H1 (cell line): ENCODE measurements around the gene ZSWIM4. TPM values are rescaled to one million over a fixed set of nuclear protein-coding genes. Genes with fewer than 3 reads are reported as not detected.
A peak's percentile ranks its signal among the peaks of the same experiment; 100 is the strongest.

Source experiments
- CTCF ChIA-PET: fragments of 300-600 bp; sonication (Branson Sonifier 250); formaldehyde crosslinking; loops from one replicate; lab custom pipeline; 2021; ENCODE audit not compliant: partially characterized antibody; lab: Charles Lee
- POLR2A ChIA-PET: fragments of 300-600 bp; sonication (Branson Sonifier 250); formaldehyde crosslinking; loops from one replicate; lab custom pipeline; 2021; ENCODE audit warnings: inconsistent platforms; ENCODE audit not compliant: partially characterized antibody; lab: Charles Lee
- DNase-seq, 2 experiments: peaks; one replicate each; pipeline versions ENCODE4 v3.0.0 to v3.0.0-alpha.2; 2010 to 2022; ENCODE audit warnings: low spot score in 2 of 2, low read depth in 1 of 2, mixed read lengths in 1 of 2
- FAIRE-seq: peaks from 2 replicates; lab custom pipeline; 2011; peaks lifted over from hg19 to GRCh38; lab: Jason Lieb, UNC
- H2AFZ ChIP-seq: 2 replicates; pipeline ENCODE4 v1.8.1; 2012; ENCODE audit warnings: low read length, inconsistent platforms
- H2AK5ac ChIP-seq: 2 replicates; pipeline ENCODE4 v1.6.1; 2013; ENCODE audit warnings: low read depth, low read length
- H2BK120ac ChIP-seq: replicated peaks from 2 replicates; pipeline ENCODE3; 2013; ENCODE audit warnings: low read depth, low read length, inconsistent platforms
- H2BK12ac ChIP-seq: 2 replicates; pipeline ENCODE4 v1.6.1; 2013; ENCODE audit warnings: low read depth, low read length
- H2BK15ac ChIP-seq: 2 replicates; pipeline ENCODE4 v1.6.1; 2013; ENCODE audit warnings: low read length
- H2BK20ac ChIP-seq: 2 replicates; pipeline ENCODE4 v1.6.1; 2013; ENCODE audit warnings: low read length
- H2BK5ac ChIP-seq: 2 replicates; pipeline ENCODE4 v1.6.1; 2013; ENCODE audit warnings: low read depth, low read length
- H3K14ac ChIP-seq: 2 replicates; pipeline ENCODE4 v1.6.1; 2013; ENCODE audit warnings: inconsistent platforms; ENCODE audit not compliant: insufficient read length
- H3K18ac ChIP-seq: 2 replicates; pipeline ENCODE4 v1.6.1; 2013; ENCODE audit warnings: low read length; ENCODE audit errors: extremely low read depth
- H3K23ac ChIP-seq: 2 replicates; pipeline ENCODE4 v1.6.1; 2013; ENCODE audit warnings: inconsistent platforms; ENCODE audit not compliant: insufficient read length
- H3K23me2 ChIP-seq: 2 replicates; pipeline ENCODE4 v1.6.1; 2013; ENCODE audit warnings: low read depth, low read length
- H3K27ac ChIP-seq: 2 replicates; pipeline ENCODE4 v1.6.1; 2011; ENCODE audit warnings: low read depth, low read length, inconsistent platforms
- H3K27me3 ChIP-seq, 4 experiments: replicated peaks in 1 of 4; 1 replicate in 1 of 4; 2 replicates in 3 of 4; pipeline versions ENCODE4 v1.6.1 to v1.8.1; 2011 to 2013; ENCODE audit warnings: low read length in 3 of 4, mild to moderate bottlenecking in 3 of 4, inconsistent platforms in 2 of 4, mixed read lengths in 2 of 4, moderate library complexity in 1 of 4; ENCODE audit not compliant: control insufficient read depth in 3 of 4, insufficient read depth in 3 of 4; ENCODE audit errors: extremely low read depth in 1 of 4
- H3K36me3 ChIP-seq, 4 experiments: 2 replicates each; pipeline versions ENCODE4 v1.6.1 to v1.8.1; 2011 to 2013; ENCODE audit warnings: mild to moderate bottlenecking in 4 of 4, low read length in 3 of 4, moderate library complexity in 2 of 4, control low read depth in 1 of 4, inconsistent platforms in 1 of 4; ENCODE audit not compliant: insufficient read depth in 4 of 4, control insufficient read depth in 2 of 4
- H3K4ac ChIP-seq: replicated peaks from 2 replicates; pipeline ENCODE3; 2013; ENCODE audit warnings: low read length, low read depth, mixed read lengths, inconsistent platforms; ENCODE audit not compliant: insufficient read length
- H3K4me1 ChIP-seq, 4 experiments: replicated peaks in 1 of 4; 1 replicate in 1 of 4; 2 replicates in 3 of 4; pipeline versions ENCODE4 v1.6.1 to v1.8.1; 2011 to 2013; ENCODE audit warnings: low read length in 3 of 4, inconsistent platforms in 2 of 4, mixed read lengths in 1 of 4; ENCODE audit not compliant: insufficient read depth in 4 of 4, control insufficient read depth in 3 of 4
- H3K4me2 ChIP-seq, 2 experiments: 2 replicates each; pipeline versions ENCODE4 v1.6.1 to v1.8.1; 2011 to 2013; ENCODE audit warnings: low read depth in 2 of 2, low read length in 2 of 2, control low read depth in 1 of 2, inconsistent platforms in 1 of 2, mild to moderate bottlenecking in 1 of 2; ENCODE audit not compliant: insufficient read depth in 1 of 2
- H3K4me3 ChIP-seq, 4 experiments: fragments of 200-600, 300-600 bp in 1 of 4; sonication (generic), shearing (Covaris generic), sonication (Bioruptor Twin) in 1 of 4; 2 replicates each; pipeline versions ENCODE4 v1.5.1 to v1.8.1; 2011 to 2016; ENCODE audit warnings: low read length in 4 of 4, low read depth in 3 of 4, control low read depth in 2 of 4, inconsistent platforms in 2 of 4, mild to moderate bottlenecking in 2 of 4, mixed read lengths in 1 of 4, moderate library complexity in 1 of 4; ENCODE audit not compliant: insufficient read depth in 2 of 4; ENCODE audit errors: extremely low read depth in 1 of 4
- H3K56ac ChIP-seq: replicated peaks from 2 replicates; pipeline ENCODE3; 2013; ENCODE audit warnings: low read depth, mild to moderate bottlenecking, mixed read lengths, low read length, inconsistent platforms; ENCODE audit not compliant: insufficient read length
- H3K79me1 ChIP-seq: 2 replicates; pipeline ENCODE4 v1.6.1; 2013; ENCODE audit warnings: low read depth, low read length, control low read depth
- H3K79me2 ChIP-seq, 2 experiments: 2 replicates each; pipeline versions ENCODE4 v1.6.1 to v1.8.1; 2012 to 2013; ENCODE audit warnings: low read length in 2 of 2, mild to moderate bottlenecking in 2 of 2, inconsistent platforms in 1 of 2; ENCODE audit not compliant: insufficient read depth in 2 of 2, control insufficient read depth in 1 of 2
- H3K9ac ChIP-seq, 4 experiments: replicated peaks in 1 of 4; 1 replicate in 1 of 4; 2 replicates in 3 of 4; pipeline versions ENCODE4 v1.6.1 to v1.8.1; 2011 to 2013; ENCODE audit warnings: low read depth in 3 of 4, low read length in 3 of 4, control low read depth in 2 of 4, mild to moderate bottlenecking in 2 of 4, moderate library complexity in 2 of 4, inconsistent platforms in 1 of 4; ENCODE audit errors: extremely low read depth in 1 of 4
- H3K9me3 ChIP-seq, 2 experiments: 2 replicates each; pipeline versions ENCODE4 v1.6.1 to v1.8.1; 2012 to 2013; ENCODE audit warnings: mild to moderate bottlenecking in 2 of 2, moderate library complexity in 2 of 2, control low read depth in 1 of 2, inconsistent platforms in 1 of 2, low read depth in 1 of 2, low read length in 1 of 2, mixed read lengths in 1 of 2; ENCODE audit not compliant: insufficient read depth in 2 of 2
- H4K20me1 ChIP-seq, 2 experiments: replicated peaks in 1 of 2; 2 replicates each; pipeline versions ENCODE3 to v1.8.1; 2011 to 2013; ENCODE audit warnings: inconsistent platforms in 2 of 2, low read length in 2 of 2, mild to moderate bottlenecking in 1 of 2; ENCODE audit not compliant: insufficient read depth in 2 of 2, control insufficient read depth in 1 of 2
- H4K5ac ChIP-seq: 2 replicates; pipeline ENCODE4 v1.6.1; 2013; ENCODE audit warnings: low read length, low read depth, mixed read lengths, inconsistent platforms; ENCODE audit not compliant: insufficient read length
- H4K8ac ChIP-seq: 2 replicates; pipeline ENCODE4 v1.8.0; 2013; ENCODE audit warnings: mild to moderate bottlenecking, moderate library complexity, low read length, inconsistent platforms; ENCODE audit not compliant: insufficient read depth; ENCODE audit errors: extremely low read depth
- H4K91ac ChIP-seq: replicated peaks from 2 replicates; pipeline ENCODE3; 2013; ENCODE audit warnings: low read length, mixed read lengths, inconsistent platforms; ENCODE audit not compliant: insufficient read length
- ASH2L ChIP-seq: fragments of 200-600, 300-600 bp; sonication (generic); IDR thresholded peaks from one replicate; pipeline ENCODE4 v1.7.1; 2017; ENCODE audit warnings: low read length
- BACH1 ChIP-seq: IDR thresholded peaks from 2 replicates; pipeline ENCODE4 v1.6.1; 2012; ENCODE audit warnings: low read length, improper control_type of control experiment
- CHD2 ChIP-seq: IDR thresholded peaks from 2 replicates; pipeline ENCODE4 v1.6.1; 2012; ENCODE audit warnings: low read length, improper control_type of control experiment
- EZH2 ChIP-seq: fragments of 200-600 bp; sonication (generic); IDR thresholded peaks from 2 replicates; pipeline ENCODE4 v1.7.1; 2012; ENCODE audit warnings: low read depth, mild to moderate bottlenecking, moderate library complexity, low read length, inconsistent platforms; ENCODE audit not compliant: severe bottlenecking
- HDAC2 ChIP-seq, 2 experiments: fragments of 300-600 bp in 1 of 2; sonication (generic) in 1 of 2; IDR thresholded peaks; 2 replicates each; pipeline ENCODE4 v1.6.1; 2011 to 2012; ENCODE audit warnings: low read depth in 2 of 2, low read length in 2 of 2, mild to moderate bottlenecking in 2 of 2, moderate library complexity in 2 of 2, borderline replicate concordance in 1 of 2, inconsistent platforms in 1 of 2
- MAX ChIP-seq: IDR thresholded peaks from 2 replicates; pipeline ENCODE4 v1.6.1; 2012; ENCODE audit warnings: inconsistent platforms
- POLR2A ChIP-seq, 2 experiments: IDR thresholded peaks; 1 replicate in 1 of 2; 2 replicates in 1 of 2; pipeline ENCODE4 v1.6.1; 2011; ENCODE audit warnings: low read depth in 2 of 2, low read length in 2 of 2, mild to moderate bottlenecking in 2 of 2; ENCODE audit errors: control extremely low read depth in 1 of 2
- SUZ12 ChIP-seq: fragments of 200-600 bp; sonication (generic); IDR thresholded peaks from 2 replicates; pipeline ENCODE4 v1.6.1; 2012; ENCODE audit warnings: mild to moderate bottlenecking, inconsistent platforms, low read length, moderate library complexity, mixed read lengths
- TAF1 ChIP-seq: IDR thresholded peaks from 2 replicates; pipeline ENCODE4 v1.6.1; 2011; ENCODE audit warnings: mild to moderate bottlenecking, low read depth, low read length
- WGBS, 2 experiments: shearing (Covaris generic) in 1 of 2; methylation state at CpG; one replicate each; pipeline versions ENCODE4 v1.1.6 to v1.1.7; 2013 to 2015; ENCODE audit warnings: low lambda C conversion rate in 2 of 2, mixed read lengths in 2 of 2, inconsistent platforms in 1 of 2, low coverage in 1 of 2, missing lambda C conversion rate in 1 of 2; ENCODE audit not compliant: insufficient replicate concordance in 2 of 2, insufficient coverage in 1 of 2, insufficient read length in 1 of 2; ENCODE audit errors: extremely low coverage in 1 of 2, missing lambda C conversion rate in 1 of 2; 5-methylcytosine and 5-hydroxymethylcytosine counted together
- polyA plus RNA-seq, 7 experiments: library from polyadenylated mRNA; depleted of rRNA in 3 of 7; stranded (reverse) in 5 of 7; unstranded in 2 of 7; fragments of >200 nt in 5 of 7; fragments of 200-250 nt in 2 of 7; gene quantifications; 1 replicate in 5 of 7; 2 replicates in 1 of 7; 4 replicates in 1 of 7; pipeline versions ENCODE4 v1.2.1 to v1.2.3, GENCODE V29; 2011 to 2013; ENCODE audit warnings: missing spikeins in 2 of 7, mixed read lengths in 2 of 7
- total RNA-seq: library from RNA; stranded (reverse); fragmentation: NEBNext Ultra II Directional; extraction: Animal tissue kit (Norgen Biotek cat#: 25700); gene quantifications from 2 replicates; pipeline ENCODE4 v1.2.1, GENCODE V29; 2021

Gene ZSWIM4
- total and polyA plus RNA-seq, 2 of the 8 experiments (the other 6 are each of a cell fraction or from before 2014, with no cell fraction given) = 12.2 to 31.1 TPM

DNA sequence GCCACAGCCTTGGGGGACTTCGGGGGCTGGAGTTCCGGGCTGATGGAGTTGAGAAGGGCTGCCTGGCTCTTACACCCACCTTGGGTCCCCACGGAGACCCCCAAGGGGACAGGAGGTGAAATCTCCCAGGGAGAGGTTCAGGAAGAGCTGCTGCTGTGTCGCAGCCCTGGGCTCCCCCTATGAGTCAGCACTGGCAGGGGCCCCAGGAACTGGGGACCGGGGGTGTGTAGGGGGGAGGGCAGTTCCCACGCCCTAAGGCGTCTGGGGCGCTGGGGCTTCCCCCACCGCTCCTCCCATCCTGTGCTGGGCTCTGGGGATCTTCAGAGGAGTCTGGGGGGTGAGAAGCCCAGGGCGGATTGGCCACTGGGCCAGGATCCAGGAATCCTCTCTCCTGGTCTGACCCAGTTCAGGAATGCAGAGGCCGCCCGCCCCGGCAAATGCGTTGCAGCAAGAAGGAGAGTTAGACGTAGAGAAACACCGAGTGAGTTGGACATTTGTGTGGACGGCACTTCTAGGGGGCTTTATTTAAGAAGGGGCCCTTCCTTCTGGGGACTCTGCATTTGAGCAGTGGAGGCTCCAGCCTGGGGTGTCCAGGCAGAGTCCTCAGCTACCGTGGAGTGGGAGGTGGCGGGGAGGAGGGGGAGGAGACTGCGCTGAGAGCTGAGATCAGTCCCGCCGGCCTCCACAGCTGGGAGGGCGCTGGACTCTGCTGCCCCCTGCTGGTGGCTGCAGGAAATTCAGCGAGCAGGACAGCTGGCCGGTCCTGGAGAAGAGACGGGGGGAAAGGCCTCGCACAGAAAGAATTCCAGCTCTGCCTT lies 66.7 kb downstream of the ZSWIM4 start:
- Histone ChIP-seq H2BK120ac (peak overlapping the region; percentile 79), H2BK20ac (0 out of 2 replicates have a peak overlapping the region, but pooled peaks have one; percentile 72), H3K14ac (no peak overlapping the region), H2BK12ac (peak overlapping the region; percentile 55), H3K9ac (peak overlapping the region in 1 of 4 experiments; percentile 29; a peak in 2 of 7 replicates), H3K9me3 (no peaks in the 10 kb centered on the region), H3K79me2 (no peaks in the 10 kb centered on the region), H3K4ac (peak overlapping the region; percentile 65), H3K36me3 (no peaks in the 10 kb centered on the region), H2BK5ac (peak overlapping the region; percentile 83; the same call in 1 of the 2 replicates), H3K79me1 (no peaks in the 10 kb centered on the region), H4K20me1 (peaks cover 2 to 5% of the 10 kb centered on the region in 2 experiments), H4K91ac (peak overlapping the region; percentile 73), H3K18ac (peak overlapping the region; percentile 78; the same call in 1 of the 2 replicates), H3K4me2 (peak overlapping the region; percentile 1 to 67; a peak in 3 of 4 replicates), H2AK5ac (0 out of 2 replicates have a peak overlapping the region, but pooled peaks have one; percentile 79), H3K56ac (no peak overlapping the region), H3K23ac (no peak overlapping the region), H4K8ac (peak overlapping the region; percentile 83; the same call in 1 of the 2 replicates), H3K27me3 (peaks cover 15 to 32% (median 24%) of the 10 kb centered on the region in 4 experiments), H3K23me2 (no peaks in the 10 kb centered on the region; the same call in 1 of the 2 replicates), H2AFZ (peak overlapping the region; percentile 44; the same call in 1 of the 2 replicates), H2BK15ac (peak overlapping the region; percentile 97; the same call in 1 of the 2 replicates), H3K4me3 (peak overlapping the region; percentile 14 to 60 (median 40); a peak in 6 of 8 replicates), H4K5ac (peak overlapping the region; percentile 34), H3K4me1 (peaks cover 4 to 7% (median 5%) of the 10 kb centered on the region in 4 experiments; a peak in 6 of 7 replicates), H3K27ac (no peak overlapping the region)
- CTCF ChIA-PET = interaction anchor here (0.6 to 7.0 kb wide), 40 partner anchors 9 to 511 kb away, joined by 3 to 70 read pairs (median 5); partner anchors contain the start of genes ASF1B, MISP3, NANOS3 and ZSWIM4
- peak in 1 of 2 experiments; percentile 99 for DNase-seq
- FAIRE-seq = peak; percentile 36
- POLR2A ChIA-PET = interaction anchor here (0.6 to 4.7 kb wide), 14 partner anchors 13 to 710 kb away, joined by 3 to 62 read pairs (median 4); partner anchors contain the start of gene C19orf53
- WGBS, 2 experiments = 13% methylated on average over 27 of the region's 27 CpGs; no CpG with 5 or more reads in 1 of the 2 experiments
- TF ChIP-seq POLR2A (IDR thresholded peaks at IDR 0.05; ENCODE audit: control extremely low read depth in 1 of 2, low read depth in 2 of 2, low read length in 2 of 2) (0 out of 3 replicates have a peak, but pooled peaks of 1 of the 2 experiments have one; percentile 15), HDAC2 (IDR thresholded peaks at IDR 0.05; ENCODE audit: borderline replicate concordance in 1 of 2, low read depth in 2 of 2, low read length in 2 of 2) (0 out of 4 replicates have a peak, but pooled peaks of 1 of the 2 experiments have one; percentile 50), BACH1 (peak; percentile 54; the same call in 1 of the 2 replicates), SUZ12 (0 out of 2 replicates have a peak, but pooled peaks have one; percentile 17), EZH2 (no peak), TAF1 (0 out of 2 replicates have a peak, but pooled peaks have one; percentile 4), ASH2L (peak; percentile 61), CHD2 (0 out of 2 replicates have a peak, but pooled peaks have one; percentile 8), MAX (0 out of 2 replicates have a peak, but pooled peaks have one; percentile 13)
